ENCODE data around the gene PLCH2. TPM values are rescaled to one million over a fixed set of nuclear protein-coding genes. Genes with fewer than 3 reads are reported as not detected.

Gene PLCH2
- total RNA-seq, 2 experiments from 2014 or later = 0.80 to 0.84 TPM

- ChIA-PET CTCF (no interaction called here), POLR2A (no interaction called here)
Measured at GRCh38 chr1:2495546-2495945, 19.5 kb downstream of the PLCH2 start.

- POLR2A ChIA-PET = no interaction called here
- CTCF ChIA-PET = interaction anchor here (1.1 to 1.4 kb wide), 2 partner anchors 10 to 52 kb away, joined by 3 read pairs; no protein-coding TSS in a partner anchor
Measured at GRCh38 chr1:2496087-2496622, 20.1 kb downstream of the PLCH2 start.

- CTCF ChIA-PET = interaction anchor here (1.1 to 1.4 kb wide), 2 partner anchors 10 to 51 kb away, joined by 3 read pairs; no protein-coding TSS in a partner anchor
- POLR2A ChIA-PET = no interaction called here
Measured at GRCh38 chr1:2496746-2497145, 20.7 kb downstream of the PLCH2 start.

- ChIA-PET CTCF (interaction anchor here (0.9 to 1.4 kb wide), 3 partner anchors 9 to 50 kb away, joined by 3 read pairs; no protein-coding TSS in a partner anchor), POLR2A (interaction anchor here (0.7 kb wide), 1 partner anchor 9 kb away, joined by 3 read pairs; no protein-coding TSS in a partner anchor)
Measured at GRCh38 chr1:2497891-2498290, 21.8 kb downstream of the PLCH2 start.

GRCh38 chr1:2498648-2499047 is 22.6 kb downstream of the PLCH2 start:
- ChIA-PET CTCF (no interaction called here), POLR2A (no interaction called here)

- CTCF ChIA-PET = no interaction called here
- POLR2A ChIA-PET = no interaction called here
Measured at GRCh38 chr1:2499260-2499659, 23.2 kb downstream of the PLCH2 start.

- CTCF ChIA-PET = interaction anchor here (0.8 kb wide), 1 partner anchor 24 kb away, joined by 7 read pairs; no protein-coding TSS in a partner anchor
- POLR2A ChIA-PET = interaction anchor here (0.6 to 0.8 kb wide), 2 partner anchors 11 to 26 kb away, joined by 3 to 9 read pairs; partner anchors contain the start of gene PANK4
Measured at GRCh38 chr1:2499986-2500596, 24.0 kb downstream of the PLCH2 start.

GRCh38 chr1:2501041-2501819 is 25.1 kb downstream of the PLCH2 start:
- POLR2A ChIA-PET = interaction anchor here (1.2 kb wide), 1 partner anchor 47 kb away, joined by 3 read pairs; no protein-coding TSS in a partner anchor
- CTCF ChIA-PET = no interaction called here

- POLR2A ChIA-PET = interaction anchor here (1.2 kb wide), 1 partner anchor 46 kb away, joined by 3 read pairs; no protein-coding TSS in a partner anchor
- CTCF ChIA-PET = no interaction called here
Measured at GRCh38 chr1:2501820-2502119, 25.7 kb downstream of the PLCH2 start.

GRCh38 chr1:2502210-2502609 is 26.1 kb downstream of the PLCH2 start:
- POLR2A ChIA-PET = interaction anchor here (1.2 kb wide), 1 partner anchor 46 kb away, joined by 3 read pairs; no protein-coding TSS in a partner anchor
- CTCF ChIA-PET = no interaction called here

GRCh38 chr1:2502661-2503553 is 26.8 kb downstream of the PLCH2 start:
- POLR2A ChIA-PET = no interaction called here
- CTCF ChIA-PET = no interaction called here

- CTCF ChIA-PET = no interaction called here
Measured at GRCh38 chr1:2503554-2504224, 27.6 kb downstream of the PLCH2 start.

GRCh38 chr1:2504225-2504948 is 28.3 kb downstream of the PLCH2 start:
- ChIA-PET CTCF (no interaction called here), POLR2A (no interaction called here)

More at GRCh38 chr1:2503554-2504224, 27.6 kb downstream of the PLCH2 start:
- POLR2A ChIA-PET = no interaction called here

- CTCF ChIA-PET = no interaction called here
- POLR2A ChIA-PET = no interaction called here
Measured at GRCh38 chr1:2504949-2505272, 28.8 kb downstream of the PLCH2 start.

- POLR2A ChIA-PET = no interaction called here
- CTCF ChIA-PET = no interaction called here
Measured at GRCh38 chr1:2505461-2505994, 29.4 kb downstream of the PLCH2 start.

GRCh38 chr1:2506007-2506860 is 30.1 kb downstream of the PLCH2 start:
- ChIA-PET POLR2A (no interaction called here), CTCF (interaction anchor here (0.8 kb wide), 1 partner anchor 10 kb away, joined by 3 read pairs; no protein-coding TSS in a partner anchor)

GRCh38 chr1:2506901-2507565 is 30.9 kb downstream of the PLCH2 start:
- CTCF ChIA-PET = interaction anchor here (0.8 to 1.2 kb wide), 2 partner anchors 10 to 13 kb away, joined by 3 read pairs; no protein-coding TSS in a partner anchor
- POLR2A ChIA-PET = no interaction called here

Data from activated CD8-positive, alpha-beta memory T cell treated with anti-CD3 and anti-CD28 coated beads for 36 hours (primary cell).